Hepatocyte (in vitro differentiated cells): Measurements from ENCODE around the gene SPRR2A.

Experiments used
- CTCF ChIP-seq: fragments of 200-600 bp; sonication (generic); IDR thresholded peaks from 2 replicates; pipeline ENCODE4 v1.5.1; 2016; ENCODE audit warnings: antibody characterized with exemption, mild to moderate bottlenecking; ENCODE audit not compliant: poor library complexity
- EZH2 ChIP-seq: fragments of 200-600 bp; sonication (generic); IDR thresholded peaks from 2 replicates; pipeline ENCODE4 v1.6.1; 2016; ENCODE audit warnings: antibody characterized with exemption, mild to moderate bottlenecking, borderline replicate concordance
- EZH2phosphoT487 ChIP-seq: fragments of 200-600 bp; sonication (generic); IDR thresholded peaks from one replicate; pipeline ENCODE4 v1.6.1; 2018; ENCODE audit warnings: antibody characterized with exemption, mild to moderate bottlenecking, low read depth, moderate library complexity; ENCODE audit not compliant: unreplicated experiment, severe bottlenecking

- TF ChIP-seq CTCF, result no peak
- no peak for TF ChIP-seq EZH2
- TF ChIP-seq EZH2phosphoT487, result no peak
Measured at GRCh38 chr1:153087652-153088051, 30.3 kb upstream of the SPRR2A start.
